HG03108 (cell line): ENCODE data around the gene MFSD6L.
A peak's percentile ranks its signal among the peaks of the same experiment; 100 is the strongest.
"Not testable (repeated sequence)": the region's sequence is repeated elsewhere in the genome, so short reads cannot be mapped to it uniquely, and the experiment has no call there.

Experiments
- ATAC-seq: cut with Tn5 transposase; IDR thresholded peaks from one replicate; pipeline ENCODE4 v1.9.1; 2021; ENCODE audit warnings: moderate library complexity; ENCODE audit not compliant: unreplicated experiment

MFSD6L gene

DNA sequence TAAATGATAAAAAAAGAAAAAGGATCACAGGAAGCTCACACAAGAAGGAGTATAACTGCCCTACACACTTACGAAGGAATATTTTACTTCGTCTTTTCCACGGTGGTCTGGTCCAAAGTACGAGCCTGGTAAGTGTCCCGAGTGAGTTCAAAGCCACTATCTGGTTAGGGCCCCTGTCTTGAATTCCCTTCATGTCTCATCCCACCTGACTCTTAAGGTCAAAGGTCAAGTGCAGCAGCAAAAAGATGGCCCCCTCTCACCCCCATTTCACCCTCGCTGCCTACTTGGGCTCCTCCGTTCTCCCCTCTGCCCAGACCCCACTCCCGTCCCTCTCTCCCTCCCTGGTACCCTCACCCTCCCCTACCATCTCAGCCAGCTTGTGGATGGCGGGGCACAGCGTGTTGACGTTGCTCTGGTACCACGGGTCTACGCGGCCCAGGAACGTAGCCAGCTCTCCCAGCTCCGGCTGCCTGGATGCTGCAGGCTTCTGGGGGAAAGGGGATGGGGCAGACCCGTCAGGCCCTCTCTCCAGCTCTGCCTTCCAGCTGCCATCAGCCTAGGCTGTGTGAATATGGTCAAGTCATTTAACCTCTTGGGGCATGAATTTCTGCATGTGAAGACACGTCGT lies 27.8 kb upstream of the MFSD6L start:
- ATAC-seq = no peak

DNA sequence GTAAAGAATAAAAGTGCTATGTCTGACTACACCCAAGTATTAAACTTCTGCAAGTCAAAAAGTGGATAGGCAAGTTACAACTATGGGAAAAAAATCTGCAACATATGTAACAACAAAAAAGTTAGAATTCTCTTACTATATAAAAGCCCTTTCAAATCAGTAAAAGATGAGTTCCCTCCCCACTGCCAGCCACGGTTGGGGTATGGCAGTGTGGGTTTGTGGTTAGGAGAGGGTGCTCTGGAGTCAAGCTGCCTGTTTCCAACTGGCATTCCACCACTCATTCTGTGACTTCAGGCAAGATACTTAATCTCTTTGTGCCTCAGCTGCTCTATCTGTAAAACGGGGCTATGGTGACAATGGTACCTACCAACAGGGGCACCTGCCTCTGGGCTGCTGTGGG lies 26.6 kb upstream of the MFSD6L start:
- no peak for ATAC-seq

DNA sequence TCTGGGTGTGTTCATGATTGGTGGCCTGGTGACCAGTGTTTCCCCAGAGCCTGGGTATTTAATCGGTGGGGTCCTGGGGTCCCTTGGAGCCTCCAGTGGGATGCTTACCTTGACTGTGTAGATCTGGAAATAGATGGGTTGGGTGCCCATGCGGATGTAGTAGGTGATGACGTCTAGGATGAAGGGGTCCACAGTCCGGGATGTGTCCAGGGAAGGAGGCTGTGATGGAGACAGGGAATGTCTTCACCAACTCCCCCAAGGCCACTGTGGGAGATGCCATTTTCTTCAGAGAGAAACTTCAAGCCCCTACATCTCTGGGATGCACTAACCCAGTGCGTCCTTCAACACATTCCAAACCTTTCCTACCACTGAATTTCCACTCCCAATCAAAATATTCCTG lies 24.1 kb upstream of the MFSD6L start:
- no peak for ATAC-seq

DNA sequence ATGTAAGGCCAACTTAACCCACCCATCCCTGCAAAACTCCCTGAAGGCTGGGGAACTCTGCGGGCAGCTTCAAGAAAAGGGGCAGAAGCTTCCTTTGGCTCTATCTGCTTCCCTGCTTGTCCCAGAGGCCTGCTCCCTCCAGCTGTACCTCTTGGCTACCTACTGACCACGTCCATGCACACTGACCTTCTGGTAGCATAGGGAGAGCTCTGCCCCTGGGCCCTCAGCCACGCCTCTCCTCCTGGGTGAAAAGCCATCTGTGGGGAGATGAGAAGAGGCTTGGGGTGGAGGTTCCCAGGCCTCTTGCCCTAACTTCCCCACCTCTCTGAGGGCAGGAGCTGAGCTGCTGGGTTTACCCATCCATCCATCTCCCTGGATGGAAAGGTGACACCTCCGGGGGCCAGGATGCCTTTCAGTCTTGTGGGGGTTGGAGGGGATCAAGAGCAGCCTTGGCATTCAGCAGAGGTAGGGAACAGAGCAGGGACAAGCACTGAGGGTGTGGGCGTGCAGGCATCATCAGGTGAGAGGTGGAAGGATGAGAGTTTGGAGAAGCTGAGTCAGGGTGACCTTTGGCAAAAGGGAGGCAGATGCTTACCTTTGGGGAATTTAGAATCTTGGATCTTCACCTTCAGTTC lies 23.4 kb upstream of the MFSD6L start:
- no peak for ATAC-seq

DNA sequence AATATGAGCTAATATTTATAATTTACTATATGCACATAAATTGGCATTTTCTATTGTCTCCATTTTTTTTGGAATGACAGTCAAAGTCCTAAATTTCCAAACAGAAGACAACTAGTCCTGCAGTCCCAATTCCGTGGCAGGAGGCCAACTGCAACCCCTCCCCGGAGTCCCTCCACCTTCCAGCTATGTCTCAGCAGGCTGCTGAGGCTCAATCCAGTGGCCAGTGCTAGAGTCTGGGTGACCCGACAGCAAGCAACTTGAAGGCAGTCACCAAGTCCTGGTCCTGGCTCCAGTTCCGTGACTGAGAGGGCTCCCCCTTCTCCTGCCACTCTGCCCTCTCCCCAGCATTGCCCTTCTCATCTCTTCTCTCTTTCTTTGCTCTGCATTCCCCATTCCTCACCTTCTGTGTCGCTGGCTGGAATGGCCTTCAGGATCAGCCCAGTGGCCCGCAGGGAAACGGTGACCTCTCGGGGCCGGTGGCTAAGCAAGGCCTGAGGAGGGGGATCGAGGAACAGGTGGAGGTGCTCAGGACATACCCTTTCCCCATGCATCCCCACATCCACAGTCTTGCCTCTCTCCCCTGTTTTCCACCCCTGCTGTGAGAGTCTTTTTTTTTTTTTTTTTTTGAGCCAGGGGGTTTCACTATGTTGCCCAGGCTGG lies 22.4 kb upstream of the MFSD6L start:
- no peak for ATAC-seq

DNA sequence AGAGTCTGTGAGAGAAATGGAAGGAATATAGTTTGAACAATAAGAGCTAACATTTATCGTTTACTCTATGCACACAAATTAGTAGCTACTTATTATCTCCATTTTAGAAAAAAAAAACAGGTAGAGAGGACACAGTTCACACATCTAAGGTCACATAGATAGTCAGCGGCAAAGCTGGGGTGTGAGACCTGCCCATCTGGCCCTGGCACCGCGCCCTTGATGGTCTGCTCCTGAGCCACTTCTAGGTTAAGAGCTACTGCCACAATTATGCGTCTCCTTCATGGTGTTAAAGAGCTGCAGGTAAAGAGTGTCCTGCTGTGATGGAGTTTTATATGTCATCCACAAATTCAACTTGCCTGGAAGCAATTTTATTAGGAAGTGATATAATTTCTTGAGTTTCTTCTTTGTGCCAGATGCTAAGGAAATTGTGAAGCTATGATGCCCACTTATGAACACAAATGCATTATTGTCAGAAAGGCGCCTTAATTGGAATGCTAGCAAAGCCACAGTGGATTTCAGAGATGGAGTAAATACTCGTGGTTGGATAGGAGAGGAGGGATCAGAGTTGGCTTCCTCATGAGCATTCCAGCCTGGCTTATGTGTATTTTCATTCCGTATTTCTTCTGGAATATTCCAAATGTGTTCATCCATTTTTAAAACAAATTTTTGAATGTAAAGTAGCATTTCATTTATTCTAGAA lies 21.3 kb upstream of the MFSD6L start:
- ATAC-seq = no peak

DNA sequence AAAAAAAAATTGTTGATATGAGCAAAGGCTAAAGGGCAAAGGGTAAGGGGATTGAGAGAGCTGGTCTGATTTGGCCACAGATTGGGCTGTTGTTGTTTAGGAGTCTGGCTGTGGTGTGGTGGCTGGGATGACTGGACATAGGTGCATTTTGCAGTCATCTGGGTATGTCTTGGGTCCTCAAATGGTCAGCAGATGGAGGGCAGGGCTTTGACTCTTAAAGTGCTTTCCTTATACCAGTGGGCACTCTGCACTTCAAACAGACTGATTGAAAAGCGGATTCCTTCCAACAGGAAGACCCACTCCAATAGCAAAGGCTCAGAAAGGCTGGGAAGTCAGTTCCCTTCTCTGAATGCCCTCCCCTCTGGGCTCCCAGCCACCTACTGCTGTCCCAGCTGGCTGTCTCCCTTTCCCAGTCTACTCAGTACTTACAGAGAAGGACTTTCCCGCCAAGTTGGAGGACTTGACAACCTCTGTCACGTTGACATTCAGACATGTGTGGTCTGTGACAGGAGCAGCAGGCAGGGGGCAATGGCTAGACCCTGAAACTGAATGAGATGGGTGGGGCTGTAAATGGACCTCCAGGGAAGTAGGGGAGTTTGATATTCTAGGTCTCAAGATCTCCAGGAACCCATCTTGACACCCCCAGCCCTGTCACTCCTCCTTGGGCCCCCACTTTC lies 19.6 kb upstream of the MFSD6L start:
- ATAC-seq = no peak

DNA sequence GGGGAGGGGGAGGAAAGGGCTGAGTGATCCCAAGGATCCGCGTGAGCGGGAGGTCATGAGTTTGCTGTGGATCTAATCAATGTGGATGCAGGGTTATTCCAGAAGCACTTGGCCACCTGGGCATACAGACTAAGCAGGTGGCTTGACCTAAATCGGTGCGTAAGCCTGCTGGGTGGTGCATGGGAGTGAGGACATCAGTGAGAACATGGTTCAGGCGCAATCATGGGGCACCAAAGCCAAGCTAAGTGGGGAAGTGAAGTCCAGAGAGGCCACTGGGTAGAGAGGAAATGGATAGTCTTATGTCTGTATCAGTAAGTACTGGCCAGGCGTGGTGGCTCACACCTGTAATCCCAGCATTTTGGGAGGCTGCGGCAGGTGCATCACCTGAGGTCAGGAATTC lies 18.9 kb upstream of the MFSD6L start:
- ATAC-seq = no peak

DNA sequence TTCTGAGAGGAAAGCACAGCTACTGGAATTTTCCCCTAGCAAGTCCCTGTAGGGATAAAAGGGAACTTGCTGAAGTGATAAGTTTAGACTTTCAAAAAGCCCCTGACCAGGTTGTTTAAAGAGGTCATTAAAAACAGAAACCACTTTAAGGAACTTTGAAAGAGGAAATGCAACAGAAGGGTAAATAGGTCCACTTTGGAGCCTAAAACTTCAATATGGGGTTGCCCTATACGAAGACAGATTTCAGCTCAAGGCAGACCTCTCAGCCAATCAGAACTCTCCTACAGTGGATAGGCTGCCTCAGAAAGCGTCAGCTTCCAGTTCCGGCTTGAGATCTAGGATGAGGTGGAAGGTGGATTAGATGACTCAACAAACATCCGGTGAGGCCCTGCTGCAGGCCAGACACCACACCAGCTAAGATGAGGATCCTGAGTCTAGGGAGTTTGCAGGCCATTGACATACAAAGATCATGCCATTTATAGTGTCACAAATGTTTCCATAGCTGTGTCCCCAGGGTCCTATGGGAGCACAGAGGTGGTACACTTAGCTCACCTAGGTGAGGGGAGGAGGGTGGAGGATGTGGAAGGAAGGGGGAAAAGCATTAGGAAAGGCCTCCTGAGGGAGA lies 7.9 kb upstream of the MFSD6L start:
- ATAC-seq = peak; percentile 82

DNA sequence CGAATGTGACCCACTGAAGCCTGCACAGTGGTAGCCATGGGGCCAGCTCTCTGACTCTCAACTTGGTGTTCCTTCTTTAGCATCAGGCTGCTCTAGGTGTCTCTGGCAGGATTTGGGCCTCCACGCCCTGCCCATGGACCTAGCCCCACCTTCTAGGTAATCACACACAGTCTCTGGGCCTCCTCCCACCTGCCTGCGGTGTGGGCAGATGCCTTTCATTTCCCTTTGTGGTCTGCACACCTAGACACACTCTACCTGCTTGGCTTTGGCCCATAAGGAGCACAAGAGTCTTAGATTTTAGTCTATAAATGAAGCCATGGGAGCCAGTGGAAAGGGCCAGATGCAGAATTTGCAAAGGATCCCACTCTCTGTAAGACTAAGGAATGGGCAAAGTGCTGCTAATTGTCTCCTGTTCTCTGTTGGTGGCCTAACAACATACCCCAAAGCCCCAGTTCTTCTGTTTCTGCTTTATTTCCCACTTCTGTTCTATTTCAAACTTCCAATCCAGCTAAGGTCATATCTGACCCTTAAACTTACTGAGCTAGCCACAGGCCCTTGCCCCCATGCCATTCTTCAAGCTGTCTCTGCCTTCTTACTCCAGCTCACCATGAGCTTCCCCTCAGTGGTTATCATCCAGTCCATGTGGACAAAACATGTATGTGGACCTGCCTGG lies 7.2 kb upstream of the MFSD6L start:
- ATAC-seq = no peak

DNA sequence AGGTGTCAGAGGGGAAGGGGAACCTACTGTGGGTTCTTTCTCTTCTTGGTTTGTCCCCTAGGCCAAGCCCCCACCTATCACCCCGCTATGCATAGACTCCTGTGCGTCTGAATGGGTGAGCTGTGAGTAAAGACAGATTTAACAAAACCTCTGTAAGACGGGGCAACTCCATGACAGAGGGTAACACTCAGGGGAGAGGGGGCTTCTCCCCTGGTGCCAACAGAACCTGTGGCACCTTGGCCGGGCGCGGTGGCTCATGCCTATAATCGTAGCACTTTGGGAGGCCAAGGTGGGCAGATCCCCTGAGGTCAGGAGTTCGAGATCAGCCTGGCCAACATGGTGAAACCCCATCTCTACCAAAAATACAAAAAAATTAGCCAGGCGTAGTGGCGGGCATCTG lies 6.2 kb upstream of the MFSD6L start:
- ATAC-seq = not testable (repeated sequence)

DNA sequence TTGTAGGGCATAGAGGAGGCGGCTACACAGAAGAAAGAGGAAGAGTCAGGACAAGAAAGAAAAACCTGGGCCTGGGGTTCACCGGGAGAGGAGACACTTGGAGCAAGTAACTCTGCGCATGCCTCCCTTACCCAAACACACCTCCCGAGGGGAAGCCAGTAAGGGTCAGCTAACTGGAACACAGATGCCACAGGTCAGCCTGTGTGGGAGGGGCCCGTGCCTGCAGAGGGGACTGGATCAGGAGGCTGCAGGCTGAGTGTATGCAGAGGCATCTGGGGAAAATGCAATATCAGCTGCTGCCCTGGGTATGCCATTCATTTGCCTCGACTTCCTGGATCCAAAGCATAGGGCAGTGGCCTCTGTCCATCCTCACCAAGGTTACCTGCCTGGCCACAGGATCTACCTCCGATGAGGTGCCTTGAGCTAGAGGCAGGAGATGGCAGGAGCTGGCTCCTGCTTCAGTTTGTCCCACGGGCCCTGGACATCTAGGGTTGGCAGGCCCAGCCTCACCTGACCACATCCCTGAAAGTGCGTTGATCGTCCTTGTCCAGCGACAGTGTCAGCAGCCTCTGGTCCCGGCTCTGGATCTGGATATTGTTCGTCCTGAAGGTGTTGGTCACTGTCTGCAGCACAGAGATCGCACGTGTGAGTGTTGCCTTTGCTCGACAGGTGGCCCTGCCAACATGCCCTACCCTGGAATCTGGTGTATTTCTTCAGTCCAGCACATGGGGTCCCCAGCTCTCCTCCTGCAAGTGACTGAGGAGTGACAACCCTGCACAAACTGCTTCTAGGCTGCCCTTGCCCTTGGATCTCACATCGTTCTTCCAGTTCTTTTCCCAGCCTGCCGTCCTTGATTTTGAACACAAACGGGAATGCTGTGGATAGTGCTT lies 4.6 kb upstream of the MFSD6L start:
- ATAC-seq = no peak

DNA sequence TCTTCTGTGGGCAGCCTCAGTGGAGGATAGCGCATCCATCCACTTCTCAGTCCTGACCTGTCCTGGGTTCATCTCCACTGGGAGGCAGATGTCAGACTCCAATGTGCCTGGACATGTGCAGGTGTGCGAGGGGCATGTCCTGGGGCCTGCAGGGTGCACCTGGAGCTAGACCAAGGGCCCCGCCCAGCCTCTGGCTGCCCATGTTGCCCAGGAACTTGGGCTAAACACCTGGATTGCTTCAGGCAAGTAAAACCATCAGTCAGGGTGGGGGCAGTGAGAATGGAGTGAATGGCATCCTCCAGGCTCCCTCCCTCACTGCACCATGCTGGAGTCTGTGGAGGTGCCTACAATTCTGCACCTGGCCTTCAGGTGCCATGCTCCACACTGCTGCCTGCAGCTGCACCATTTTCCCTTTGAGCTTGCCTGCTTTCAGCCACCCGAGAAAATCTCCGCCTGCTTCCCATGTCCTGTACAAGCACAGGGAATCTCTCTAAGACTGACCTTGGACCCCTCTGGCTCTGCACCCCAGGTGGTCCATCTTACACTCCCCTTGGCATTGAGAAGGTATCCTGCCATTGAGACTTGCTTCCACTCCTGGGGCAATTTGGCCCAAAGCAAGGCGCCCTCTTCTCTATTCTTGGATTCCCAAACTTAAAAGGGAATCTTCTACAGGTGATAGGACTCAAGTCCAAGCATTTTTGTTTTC lies 2.1 kb upstream of the MFSD6L start:
- ATAC-seq = no peak

DNA sequence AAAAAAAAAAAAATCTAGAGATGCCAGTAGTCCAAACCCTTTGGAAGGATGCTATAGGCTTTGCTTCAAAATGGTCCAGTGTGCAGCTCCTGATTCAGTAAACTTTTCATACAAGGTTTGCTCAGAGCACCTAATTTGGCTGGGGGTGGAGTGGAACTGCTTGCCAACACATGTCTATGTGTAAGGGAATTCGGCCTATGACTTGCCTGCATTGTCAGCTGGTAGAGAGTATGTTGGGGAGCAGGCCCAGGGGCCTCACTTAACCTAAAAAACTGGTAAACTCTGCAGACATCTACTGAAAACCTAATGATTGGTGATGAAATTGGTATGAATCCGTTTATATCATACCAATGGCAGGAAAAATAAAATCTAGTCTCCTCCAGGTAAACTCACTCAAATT lies 1.5 kb upstream of the MFSD6L start:
- no peak for ATAC-seq

DNA sequence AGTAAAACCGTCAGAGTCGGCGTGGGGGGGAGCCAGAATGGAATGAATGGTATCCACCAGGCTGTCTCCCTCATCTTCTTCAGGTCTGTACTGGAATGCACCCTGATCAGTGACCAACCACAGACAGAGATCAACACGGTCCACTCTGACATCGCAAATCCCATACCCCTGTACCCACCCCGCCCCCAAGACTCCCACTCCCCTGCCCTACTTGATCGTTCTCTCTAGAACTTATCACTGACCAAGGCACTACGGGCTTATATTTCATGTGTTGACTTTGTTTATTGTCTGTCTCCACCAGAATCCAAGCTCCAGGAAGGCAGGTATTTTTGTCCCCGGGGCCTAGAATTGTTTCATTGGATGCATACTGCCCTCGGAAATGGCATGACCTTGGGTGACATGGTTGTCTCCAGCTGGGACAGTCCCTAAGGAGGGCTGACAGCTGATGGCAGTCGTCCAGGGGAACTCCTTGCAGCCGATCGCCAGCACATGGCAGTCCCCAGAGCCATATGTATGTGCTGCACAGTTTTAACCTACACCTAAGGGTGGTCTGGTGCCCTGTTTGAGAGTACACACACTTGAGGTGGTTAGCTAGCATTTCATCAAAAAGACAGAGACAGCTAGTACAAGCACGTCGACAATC lies 526 bp upstream of the MFSD6L start:
- ATAC-seq = no peak

DNA sequence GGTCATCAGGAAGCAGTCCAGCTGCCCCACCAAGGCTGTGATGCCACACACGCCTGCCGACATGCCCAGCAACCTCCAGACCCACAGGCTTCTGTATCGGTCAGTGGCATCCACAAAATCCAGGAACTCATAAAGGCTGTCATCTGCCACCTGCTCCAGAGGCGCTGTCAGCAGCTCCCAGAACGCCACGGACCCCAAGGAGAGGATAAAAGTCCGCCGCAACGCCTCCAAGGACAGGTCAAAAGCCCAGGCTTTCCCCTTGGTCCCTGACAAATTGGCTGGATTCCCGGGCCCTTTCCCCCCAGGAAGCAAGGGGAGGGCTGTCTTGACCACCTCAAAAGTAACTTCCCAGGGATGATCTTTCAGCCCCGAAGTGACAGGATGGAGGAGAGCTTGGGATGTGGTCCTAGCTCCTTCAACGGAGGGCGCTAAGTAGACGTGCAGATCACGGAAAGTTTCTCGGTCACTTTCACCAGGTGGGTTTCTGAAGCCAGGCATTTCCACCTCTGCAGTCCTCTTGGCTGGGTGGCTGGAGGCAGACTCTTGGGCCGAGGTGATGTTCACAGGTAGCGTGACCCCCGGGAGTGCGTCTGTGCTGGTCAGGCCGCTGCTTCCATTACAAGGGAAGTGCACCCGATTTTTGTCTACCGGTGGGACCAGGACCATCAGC lies 854 bp downstream of the MFSD6L start:
- no peak for ATAC-seq

DNA sequence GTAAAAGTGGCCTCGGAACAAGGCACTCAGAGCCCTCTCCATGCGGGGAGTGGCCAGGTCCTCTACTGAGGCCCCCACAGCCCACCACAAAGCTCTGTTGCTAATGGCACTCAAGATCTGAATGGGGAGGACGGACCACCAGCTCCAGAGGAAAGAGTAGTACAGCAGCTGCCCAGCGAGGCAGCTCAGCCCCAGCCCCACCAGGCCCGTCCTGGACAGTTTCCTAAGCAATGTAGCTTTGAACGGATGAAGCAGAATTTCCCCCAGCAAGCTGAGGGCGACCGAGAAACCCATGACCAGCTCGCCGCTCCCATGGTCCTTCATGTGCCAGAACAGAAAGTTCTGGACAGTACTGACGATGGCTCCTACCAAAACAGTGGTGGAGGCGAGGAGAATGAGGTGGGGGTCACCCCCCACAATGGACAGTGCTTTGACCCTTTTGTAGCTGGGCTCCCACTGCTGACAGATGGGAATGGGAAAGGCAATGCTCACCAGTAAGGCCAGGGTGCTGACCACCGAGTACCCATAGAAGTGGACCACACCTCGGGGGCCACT lies 1.5 kb downstream of the MFSD6L start:
- no peak for ATAC-seq
